Right cardiac atrium (tissue), 5 donors: ENCODE results near the gene DEGS2. TPM values are rescaled to one million over a fixed set of nuclear protein-coding genes. Genes with fewer than 3 reads are reported as not detected.

Experiments
- ATAC-seq, 2 donors: fragments of 200-7000 bp; cut with Tn5 transposase; one replicate each; pipeline versions ENCODE4 v1.8.0 to v1.9.1; 2020; ENCODE audit warnings: moderate library complexity in 2 of 2, mild to moderate bottlenecking in 1 of 2
- DNase-seq, 3 donors: peaks; one replicate each; pipeline ENCODE4 v3.0.0-alpha.2; 2020
- H3K27ac ChIP-seq: one replicate; pipeline ENCODE4 v1.5.1; 2013; ENCODE audit warnings: mild to moderate bottlenecking, low read length, control low read depth, moderate library complexity
- H3K27me3 ChIP-seq: one replicate; pipeline ENCODE4 v1.6.1; 2013; ENCODE audit not compliant: control insufficient read depth, insufficient read depth
- H3K4me1 ChIP-seq: one replicate; pipeline ENCODE4 v1.6.1; 2013; ENCODE audit warnings: low read length; ENCODE audit not compliant: control insufficient read depth, insufficient read depth
- H3K4me3 ChIP-seq: one replicate; pipeline ENCODE4 v1.5.1; 2013; ENCODE audit warnings: low read length, control low read depth
- H3K9me3 ChIP-seq: one replicate; pipeline ENCODE4 v1.6.1; 2013; ENCODE audit warnings: low read length; ENCODE audit not compliant: control insufficient read depth
- WGBS: extraction: QIAGEN DNeasy Blood & Tissue Kit; methylation state at CpG from one replicate; pipeline ENCODE4 v1.1.7; 2013; 5-methylcytosine and 5-hydroxymethylcytosine counted together
- intact Hi-C, 4 donors: fragments of 100-400 bp; cut with DNase I; formaldehyde crosslinking; loops; one replicate each; pipeline versions ENCODE4 v1.11.0 to v1.14.0; 2022 to 2023
- polyA plus RNA-seq: library from polyadenylated mRNA; stranded (reverse); fragments of 200-250 nt; gene quantifications from one replicate; pipeline ENCODE4 v1.2.3, GENCODE V29; 2013
- total RNA-seq, 4 donors: library from RNA; stranded (reverse); fragmentation: NEBNext Ultra II Directional; extraction: Animal tissue kit (Norgen Biotek cat#: 25700); gene quantifications; one replicate each; pipeline ENCODE4 v1.2.1, GENCODE V29; 2021
- donor health status: healthy with polysubstance abuse.
- donor health status: DM: no; HTN: yes; CAD: no.
- donor health status: DM: no; HTN: no; CAD: no.
- donor health status: DM: no; HTN: yes; CAD: no; lungs with severe emphysema.
- donor health status: DM: yes; HTN: yes; CAD: no.

The DEGS2 gene
- total and polyA plus RNA-seq, 5 donors, result 0.11 to 0.42 (median 0.30) TPM; not detected in 1

DNA sequence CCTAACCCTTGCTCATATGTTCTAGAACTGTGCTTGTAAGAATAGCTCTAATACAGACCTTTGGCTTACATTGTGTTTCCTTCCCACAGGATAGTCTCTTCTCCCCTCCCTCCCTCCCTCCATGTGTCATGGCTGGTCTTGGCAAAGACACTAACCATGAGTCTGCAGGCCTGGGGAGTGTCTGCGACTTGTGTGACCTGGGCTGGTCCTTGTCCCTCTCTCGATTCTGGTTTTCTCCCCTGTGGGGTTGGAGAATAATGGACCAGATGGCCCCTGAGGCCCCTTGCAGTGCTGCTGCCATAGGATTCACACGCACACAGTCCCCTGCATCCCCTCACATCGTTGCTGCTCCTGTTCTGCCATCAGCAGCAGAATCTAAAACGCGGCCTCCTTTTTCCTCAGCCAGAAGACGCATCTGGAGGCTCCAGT lies 30.3 kb downstream of the DEGS2 start:
- 51% methylated on average over 7 of the region's 7 CpGs for WGBS
- intact Hi-C loops, result no loop called here
- ATAC-seq, result peak; percentile 33 to 80
- no peaks in the 10 kb centered on the region for H3K27me3 ChIP-seq
- no peak for DNase-seq
- H3K4me1 ChIP-seq, result peaks cover 2% of the 10 kb centered on the region
- no peak overlapping the region for H3K4me3 ChIP-seq
- no peaks in the 10 kb centered on the region for H3K9me3 ChIP-seq
- no peak overlapping the region for H3K27ac ChIP-seq

DNA sequence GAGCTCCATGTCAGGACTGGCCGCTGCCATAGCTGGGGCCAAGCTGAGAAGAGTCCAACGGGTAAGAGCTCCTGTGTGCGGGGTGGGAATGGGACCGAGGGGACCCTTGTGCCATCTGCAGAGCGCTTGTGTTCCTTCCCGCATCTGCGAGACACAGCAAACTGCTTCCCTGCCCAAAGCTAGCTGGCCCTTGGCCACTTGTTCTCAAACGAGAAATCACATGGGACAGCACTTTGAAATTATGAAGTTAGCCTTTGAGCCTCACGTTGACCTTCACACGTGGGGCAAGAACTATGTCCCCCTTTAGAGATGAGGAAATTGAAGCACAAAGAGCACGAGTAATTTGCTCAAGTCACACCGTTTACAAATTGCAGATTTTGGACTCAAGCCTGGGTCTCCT lies 30.8 kb downstream of the DEGS2 start:
- ATAC-seq (peak; percentile 2 to 4), DNase-seq (peak in 1 of 3 donors; percentile 53)
- Histone ChIP-seq H3K9me3 (no peaks in the 10 kb centered on the region), H3K4me1 (peaks cover 2% of the 10 kb centered on the region), H3K27ac (no peak overlapping the region), H3K4me3 (no peak overlapping the region), H3K27me3 (no peaks in the 10 kb centered on the region)
- intact Hi-C loops, result no loop called here
- WGBS, result 64% methylated on average over 12 of the region's 12 CpGs

DNA sequence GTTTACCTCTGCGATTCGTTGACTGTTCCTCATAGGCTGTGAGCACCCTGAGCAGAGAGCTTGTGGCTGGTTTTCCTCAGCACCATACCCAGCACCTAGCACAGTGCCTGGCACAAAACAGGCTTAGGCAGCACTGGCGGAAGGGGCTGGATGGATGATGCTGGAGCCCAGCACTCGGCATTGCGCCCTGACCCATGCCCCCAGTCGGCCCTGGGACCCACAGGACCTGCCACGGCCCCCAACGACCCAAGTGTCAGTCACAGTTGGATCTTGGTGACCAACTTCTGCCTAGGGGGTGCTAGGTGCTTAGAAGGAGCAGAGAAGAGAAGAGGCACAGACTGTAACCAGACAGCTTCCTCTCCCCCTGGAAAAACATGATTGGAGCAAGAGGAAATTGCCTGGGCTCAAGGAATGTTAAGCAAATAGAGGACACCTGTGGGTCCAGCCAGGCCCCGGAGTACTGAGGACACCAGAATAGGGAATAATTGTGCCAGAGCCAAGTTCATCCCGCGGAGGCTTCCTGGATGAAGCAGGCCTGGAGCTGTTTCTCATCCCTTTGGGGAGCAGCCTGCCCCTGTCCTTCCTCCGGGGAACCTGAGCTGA lies 31.5 kb downstream of the DEGS2 start:
- no peak overlapping the region for H3K27ac ChIP-seq
- ATAC-seq (no peak), DNase-seq (no peak)
- WGBS, result 87% methylated on average over 12 of the region's 12 CpGs
- H3K4me3 ChIP-seq, result no peak overlapping the region
- H3K9me3 ChIP-seq, result no peaks in the 10 kb centered on the region
- H3K4me1 ChIP-seq, result peaks cover 2% of the 10 kb centered on the region
- intact Hi-C loops, result no loop called here
- no peaks in the 10 kb centered on the region for H3K27me3 ChIP-seq

DNA sequence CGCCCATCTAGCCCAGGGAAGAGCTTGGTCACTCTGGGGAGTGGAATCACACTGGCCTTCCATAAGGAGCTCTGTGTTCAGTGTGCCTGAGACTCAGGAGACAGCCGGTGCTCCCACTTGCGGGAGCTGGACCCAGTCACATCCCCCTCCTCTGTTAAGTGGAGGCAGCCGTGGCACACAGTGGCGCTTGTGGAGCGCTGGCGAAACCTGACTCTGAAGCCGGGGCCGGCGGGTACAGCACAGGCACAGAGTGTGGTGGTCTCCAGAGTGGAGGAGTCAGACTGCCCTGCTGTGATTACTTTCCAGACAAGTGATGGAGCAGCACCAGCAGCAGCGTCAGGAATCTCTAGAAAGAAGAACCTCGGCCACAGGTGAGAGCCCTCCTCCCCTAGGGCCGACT lies 33.0 kb downstream of the DEGS2 start:
- H3K9me3 ChIP-seq, result no peaks in the 10 kb centered on the region
- no peak overlapping the region for H3K27ac ChIP-seq
- peaks cover 2% of the 10 kb centered on the region for H3K4me1 ChIP-seq
- no peak overlapping the region for H3K4me3 ChIP-seq
- H3K27me3 ChIP-seq, result no peaks in the 10 kb centered on the region
- intact Hi-C loops, result no loop called here
- DNase-seq, result no peak
- no peak for ATAC-seq
- WGBS, result 93% methylated on average over 13 of the region's 13 CpGs

DNA sequence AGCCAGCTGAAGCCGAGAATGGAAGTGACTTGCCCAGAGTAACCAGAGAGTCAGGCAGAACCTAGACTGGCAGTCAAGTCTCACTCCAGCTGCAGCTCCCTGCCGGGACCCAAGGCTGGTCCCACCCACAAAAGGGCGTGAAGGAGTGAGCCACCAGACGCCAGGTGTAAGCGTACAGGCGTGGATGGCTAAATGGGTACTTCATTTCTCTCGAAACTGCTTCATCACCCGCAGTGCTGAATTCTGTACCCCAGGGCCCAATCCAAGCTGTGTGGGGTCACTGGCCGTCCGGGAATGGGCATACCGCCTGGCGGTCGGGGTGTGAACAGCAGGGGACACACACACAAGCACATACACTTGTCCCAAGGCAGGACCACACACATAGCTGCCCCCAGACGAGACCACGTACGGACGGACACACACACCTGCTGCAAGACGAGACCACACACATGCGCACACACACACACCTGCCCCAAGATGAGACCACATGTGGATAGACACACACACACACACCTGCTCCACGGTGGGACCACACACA lies 34.8 kb downstream of the DEGS2 start:
- no peak for ATAC-seq
- WGBS, result 93% methylated on average over 20 of the region's 20 CpGs
- intact Hi-C loops, result no loop called here

DNA sequence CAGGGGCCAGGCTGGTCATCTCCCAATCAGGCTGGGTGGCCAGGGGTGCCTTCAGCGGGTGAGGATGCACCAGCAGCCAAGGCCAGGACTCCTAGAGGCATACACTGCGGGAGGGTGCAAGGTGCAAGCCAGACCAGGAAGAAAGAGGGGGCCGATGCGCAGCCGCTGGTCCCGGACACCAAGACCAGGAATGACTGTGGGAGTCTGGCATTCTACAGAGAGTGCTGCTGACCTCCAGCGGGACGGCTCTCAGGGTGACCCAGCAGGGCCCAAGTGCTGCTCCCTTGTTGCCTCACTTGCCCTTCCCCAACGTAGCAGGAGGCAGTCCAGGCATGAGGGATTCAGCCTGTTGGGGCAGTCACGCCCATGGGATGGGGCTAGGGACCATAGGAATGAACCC lies 35.8 kb downstream of the DEGS2 start:
- Histone ChIP-seq H3K4me3 (no peak overlapping the region), H3K9me3 (no peaks in the 10 kb centered on the region), H3K27ac (no peak overlapping the region), H3K4me1 (no peaks in the 10 kb centered on the region), H3K27me3 (no peaks in the 10 kb centered on the region)
- ATAC-seq (no peak), DNase-seq (no peak)
- WGBS, result 95% methylated on average over 10 of the region's 10 CpGs
- intact Hi-C loops, result no loop called here

More for the DNA sequence above, 34.8 kb downstream of the DEGS2 start:
- H3K4me3 ChIP-seq, result no peak overlapping the region
- peaks cover 2% of the 10 kb centered on the region for H3K4me1 ChIP-seq
- H3K9me3 ChIP-seq, result no peaks in the 10 kb centered on the region
- no peak overlapping the region for H3K27ac ChIP-seq
- no peak for DNase-seq
- no peaks in the 10 kb centered on the region for H3K27me3 ChIP-seq

DNA sequence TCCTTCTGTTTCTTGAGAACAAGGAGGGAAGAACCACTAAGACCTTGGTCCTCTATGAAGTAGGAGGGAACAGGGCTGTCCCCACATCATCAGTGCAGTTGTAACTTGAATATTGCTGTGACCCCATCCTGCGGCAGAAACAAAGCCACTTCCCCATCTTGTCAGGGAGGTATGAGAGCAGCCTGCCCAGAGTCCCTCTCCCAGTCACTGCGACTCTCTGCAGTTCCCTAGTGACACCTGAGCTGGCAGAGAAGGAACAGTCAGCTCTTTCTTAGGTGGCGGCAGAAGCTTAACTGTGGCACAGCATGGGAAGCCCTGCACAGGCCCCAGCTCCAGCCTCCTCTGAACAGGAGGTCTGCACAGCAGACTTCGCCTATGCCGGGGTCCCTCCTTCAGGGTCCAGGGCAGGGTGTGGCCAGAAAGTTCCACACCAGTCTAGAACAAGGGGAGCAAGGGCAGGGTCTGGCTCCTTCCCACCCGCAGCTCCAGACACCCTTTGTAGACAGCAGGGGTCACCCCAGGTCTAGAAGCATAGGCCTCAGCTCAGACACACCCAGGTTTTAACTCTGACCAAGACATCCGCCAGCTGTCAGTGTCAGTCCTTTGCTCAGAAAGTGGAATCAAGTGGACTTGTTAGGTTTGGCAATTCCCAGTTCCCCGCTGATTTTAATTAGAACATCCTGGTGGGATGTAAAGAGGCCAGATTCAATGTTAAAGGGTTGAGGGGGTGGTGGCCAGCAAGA lies 36.8 kb downstream of the DEGS2 start:
- 80% methylated on average over 8 of the region's 8 CpGs for WGBS
- H3K4me3 ChIP-seq, result no peak overlapping the region
- no peak for DNase-seq
- H3K27ac ChIP-seq, result no peak overlapping the region
- intact Hi-C loops, result no loop called here
- H3K4me1 ChIP-seq, result no peaks in the 10 kb centered on the region
- H3K9me3 ChIP-seq, result no peaks in the 10 kb centered on the region
- ATAC-seq, result no peak
- no peaks in the 10 kb centered on the region for H3K27me3 ChIP-seq

DNA sequence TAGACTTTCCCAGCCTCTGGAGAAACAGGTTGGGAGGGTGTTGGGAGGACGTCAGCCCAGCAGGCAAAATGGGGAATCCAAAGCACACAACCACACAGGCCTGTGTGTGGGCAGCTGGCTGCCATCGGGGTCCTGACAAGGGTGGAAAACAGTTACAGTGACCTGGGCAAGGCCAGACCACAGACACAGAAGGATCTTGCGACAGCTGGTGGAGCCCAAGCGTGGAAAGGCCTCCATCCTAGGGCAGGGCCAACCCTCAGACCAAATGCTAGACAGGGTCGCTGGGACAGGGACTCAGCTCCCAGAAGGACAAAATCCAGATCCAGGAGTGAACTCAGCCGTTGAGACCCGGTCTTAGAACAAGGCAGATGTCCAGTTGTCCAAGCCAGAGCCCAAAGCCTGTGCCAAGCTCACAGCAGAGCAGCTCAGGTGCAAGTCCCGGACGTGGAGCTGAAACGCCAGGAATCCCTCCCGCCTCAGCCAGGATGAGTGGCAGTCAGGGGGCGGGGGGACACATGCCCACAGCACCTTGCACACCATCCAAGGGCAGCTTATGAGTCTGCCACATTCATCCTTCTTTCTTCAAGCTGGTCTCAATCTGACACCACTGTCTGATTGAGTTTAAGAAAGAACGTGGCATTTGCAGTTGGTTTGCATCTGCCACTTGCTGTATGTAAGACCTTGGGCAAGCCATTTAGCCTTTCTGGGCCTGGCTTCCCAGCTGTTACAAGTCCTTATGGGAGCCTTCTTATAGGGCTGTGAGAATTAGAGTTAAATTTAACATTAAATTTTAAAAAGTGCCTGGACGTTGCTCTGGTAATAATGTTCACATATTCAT lies 37.6 kb downstream of the DEGS2 start:
- Histone ChIP-seq H3K4me1 (no peaks in the 10 kb centered on the region), H3K4me3 (no peak overlapping the region), H3K9me3 (no peaks in the 10 kb centered on the region), H3K27ac (no peak overlapping the region), H3K27me3 (no peaks in the 10 kb centered on the region)
- 89% methylated on average over 14 of the region's 14 CpGs for WGBS
- intact Hi-C loops, result no loop called here
- DNase-seq (no peak), ATAC-seq (no peak)

DNA sequence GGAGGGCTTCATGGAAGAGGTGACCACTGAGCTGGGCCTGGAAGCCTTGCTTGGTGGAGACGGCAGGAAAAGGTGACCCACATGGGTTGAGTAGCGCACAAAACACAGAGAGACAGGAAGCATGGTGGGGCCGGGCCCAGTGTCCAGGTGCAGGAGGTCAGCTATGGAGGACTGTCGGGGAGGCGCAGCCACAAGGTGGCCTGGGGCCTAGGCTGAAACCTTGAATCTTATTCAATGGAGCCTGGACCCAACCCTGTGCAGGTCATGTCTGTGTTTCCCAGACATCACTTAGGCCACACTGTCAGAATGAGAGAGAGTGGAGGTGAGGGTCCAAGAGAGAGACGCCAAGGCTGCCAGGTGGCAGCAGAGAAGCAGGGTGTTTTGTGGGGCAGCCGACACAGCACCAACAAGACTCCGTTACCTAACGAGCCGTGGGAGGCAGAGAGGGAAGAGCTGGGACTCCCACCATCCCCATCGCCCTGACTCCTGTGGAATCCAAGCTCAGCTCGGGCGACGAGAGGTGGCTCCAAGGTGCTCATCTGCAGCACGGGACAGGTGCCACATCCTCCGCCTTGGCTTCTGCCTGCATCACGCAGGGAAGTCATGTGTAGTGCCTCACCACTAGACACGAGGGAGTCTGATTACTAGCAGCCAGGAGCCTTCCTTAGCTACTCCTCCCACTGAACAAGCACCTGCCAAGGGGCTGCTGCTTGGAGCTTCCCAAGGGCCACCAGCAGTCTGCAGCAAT lies 38.7 kb downstream of the DEGS2 start:
- Histone ChIP-seq H3K4me1 (no peaks in the 10 kb centered on the region), H3K27me3 (no peaks in the 10 kb centered on the region), H3K9me3 (no peaks in the 10 kb centered on the region), H3K4me3 (no peak overlapping the region), H3K27ac (no peak overlapping the region)
- intact Hi-C loops, result no loop called here
- ATAC-seq (no peak), DNase-seq (no peak)
- 95% methylated on average over 18 of the region's 18 CpGs for WGBS

DNA sequence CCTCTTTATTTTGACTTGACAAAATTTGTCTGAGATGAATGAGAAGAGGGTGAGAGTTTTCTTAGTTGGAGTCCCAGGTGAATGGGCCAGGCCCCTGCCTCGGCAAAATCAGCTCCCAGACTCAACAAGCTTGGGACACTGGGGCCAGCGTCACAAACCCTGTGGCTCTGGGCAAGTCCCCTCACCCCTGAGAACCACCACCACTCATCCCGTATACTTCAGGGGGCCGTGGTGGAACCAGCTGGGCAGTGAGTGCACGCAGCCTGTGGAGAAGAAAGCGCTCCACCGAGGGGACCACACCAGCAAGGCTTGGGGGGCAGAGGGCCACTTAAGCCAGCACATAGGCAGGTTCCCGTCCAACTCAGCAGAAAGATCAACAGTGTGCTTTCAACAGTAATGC lies 40.2 kb downstream of the DEGS2 start:
- Histone ChIP-seq H3K4me3 (no peak overlapping the region), H3K27me3 (no peaks in the 10 kb centered on the region), H3K27ac (no peak overlapping the region), H3K4me1 (no peaks in the 10 kb centered on the region), H3K9me3 (no peaks in the 10 kb centered on the region)
- DNase-seq (peak in 1 of 3 donors; percentile 28), ATAC-seq (no peak)
- intact Hi-C loops, result no loop called here
- WGBS, result 95% methylated on average over 8 of the region's 8 CpGs
